DMS 273 treated with DMSO at 0.1 percent for 48 hours (cell line): Measurements from ENCODE around the gene TSBP1.
"Not testable (repeated sequence)": the region's sequence is repeated elsewhere in the genome, so short reads cannot be mapped to it uniquely, and the experiment has no call there.

ENCODE experiments used
- DNase-seq: peaks from one replicate; lab custom pipeline; 2025; lab: John Stamatoyannopoulos, UW

Gene TSBP1

GRCh38 chr6:32375739-32376529 lies 4.2 kb upstream of the TSBP1 start:
- DNase-seq: no peak

GRCh38 chr6:32371229-32371628 lies 474 bp downstream of the TSBP1 start:
- no peak for DNase-seq

GRCh38 chr6:32370505-32370904 lies 1.2 kb downstream of the TSBP1 start:
- no peak for DNase-seq

GRCh38 chr6:32369660-32370059 lies 2.0 kb downstream of the TSBP1 start:
- no peak for DNase-seq

- no peak for DNase-seq
Observed at GRCh38 chr6:32367644-32368043, 4.1 kb downstream of the TSBP1 start.

GRCh38 chr6:32359225-32359624 lies 12.5 kb downstream of the TSBP1 start:
- not testable (repeated sequence) for DNase-seq

GRCh38 chr6:32358548-32358947 lies 13.2 kb downstream of the TSBP1 start:
- DNase-seq: not testable (repeated sequence)

- DNase-seq: no peak
Observed at GRCh38 chr6:32355018-32355417, 16.7 kb downstream of the TSBP1 start.

- DNase-seq: no peak
Observed at GRCh38 chr6:32353348-32353747, 18.4 kb downstream of the TSBP1 start.

GRCh38 chr6:32340242-32340641 lies 31.5 kb downstream of the TSBP1 start:
- no peak for DNase-seq

- no peak for DNase-seq
Observed at GRCh38 chr6:32337186-32337805, 34.4 kb downstream of the TSBP1 start.

GRCh38 chr6:32332433-32332832 lies 39.3 kb downstream of the TSBP1 start:
- no peak for DNase-seq

GRCh38 chr6:32329141-32329540 lies 42.6 kb downstream of the TSBP1 start:
- no peak for DNase-seq

GRCh38 chr6:32327103-32327502 lies 44.6 kb downstream of the TSBP1 start:
- no peak for DNase-seq

GRCh38 chr6:32318501-32318900 lies 53.2 kb downstream of the TSBP1 start:
- no peak for DNase-seq

- no peak for DNase-seq
Observed at GRCh38 chr6:32317541-32317940, 54.2 kb downstream of the TSBP1 start.

- DNase-seq: no peak
Observed at GRCh38 chr6:32313964-32314363, 57.7 kb downstream of the TSBP1 start.

- DNase-seq: no peak
Observed at GRCh38 chr6:32298632-32299336, 72.9 kb downstream of the TSBP1 start.

- not testable (repeated sequence) for DNase-seq
Observed at GRCh38 chr6:32294980-32295379, 76.7 kb downstream of the TSBP1 start.

GRCh38 chr6:32294566-32294965 lies 77.1 kb downstream of the TSBP1 start:
- DNase-seq: no peak

- no peak for DNase-seq
Observed at GRCh38 chr6:32293695-32294094, 78.0 kb downstream of the TSBP1 start.

GRCh38 chr6:32291543-32291942 lies 80.2 kb downstream of the TSBP1 start:
- no peak for DNase-seq

- DNase-seq: no peak
Observed at GRCh38 chr6:32290886-32291450, 80.7 kb downstream of the TSBP1 start.
